HepG2 (cell line): ENCODE measurements around the gene SPATS2. TPM values are rescaled to one million over a fixed set of nuclear protein-coding genes. Genes with fewer than 3 reads are reported as not detected.

ENCODE experiments used
- CREB3 ChIP-seq: sonication (generic); formaldehyde crosslinking; IDR thresholded peaks from 2 replicates; pipeline ENCODE4 v1.5.0; 2020; ENCODE audit warnings: missing genetic modification reagents
- ISX ChIP-seq: sonication (generic); formaldehyde crosslinking; conservative IDR thresholded peaks from 2 replicates; pipeline ENCODE4 v1.5.0; 2020; ENCODE audit warnings: missing genetic modification reagents
- MLLT10 ChIP-seq: sonication (generic); formaldehyde crosslinking; IDR thresholded peaks from 2 replicates; pipeline ENCODE4 v1.4.0; 2020; ENCODE audit warnings: missing genetic modification reagents
- NFAT5 ChIP-seq: sonication (generic); formaldehyde crosslinking; IDR thresholded peaks from 2 replicates; pipeline ENCODE4 v1.4.0; 2020; ENCODE audit warnings: missing genetic modification reagents
- NFYB ChIP-seq: sonication (generic); formaldehyde crosslinking; IDR thresholded peaks from 2 replicates; pipeline ENCODE4 v1.4.0; 2020; ENCODE audit warnings: missing genetic modification reagents
- REL ChIP-seq: sonication (generic); formaldehyde crosslinking; conservative IDR thresholded peaks from 2 replicates; pipeline ENCODE4 v1.8.0; 2022; ENCODE audit warnings: mild to moderate bottlenecking, missing genetic modification reagents, moderate library complexity
- REPIN1 ChIP-seq: sonication (generic); formaldehyde crosslinking; IDR thresholded peaks from 2 replicates; pipeline ENCODE4 v1.8.0; 2022; ENCODE audit warnings: missing genetic modification reagents, low read depth, mild to moderate bottlenecking, borderline replicate concordance
- REXO4 ChIP-seq: sonication (generic); formaldehyde crosslinking; IDR thresholded peaks from 2 replicates; pipeline ENCODE4 v1.8.0; 2022; ENCODE audit warnings: missing genetic modification reagents, mild to moderate bottlenecking, borderline replicate concordance
- SOX6 ChIP-seq, 2 experiments: fragments of 450-650 bp in 1 of 2; sonication (generic) in 1 of 2; formaldehyde crosslinking in 1 of 2; IDR thresholded peaks; 2 replicates each; pipeline versions ENCODE4 v1.4.0 to v1.6.1; 2017 to 2020; ENCODE audit warnings: antibody characterized with exemption in 1 of 2, mild to moderate bottlenecking in 1 of 2, missing genetic modification reagents in 1 of 2
- UBTF ChIP-seq: sonication (generic); formaldehyde crosslinking; IDR thresholded peaks from 2 replicates; pipeline ENCODE4 v1.4.0; 2020; ENCODE audit warnings: mild to moderate bottlenecking, missing genetic modification reagents
- ZBTB33 ChIP-seq: sonication (generic); formaldehyde crosslinking; IDR thresholded peaks from 2 replicates; pipeline ENCODE4 v1.4.0; 2020; ENCODE audit warnings: missing genetic modification reagents
- ZFX ChIP-seq: sonication (generic); formaldehyde crosslinking; IDR thresholded peaks from 2 replicates; pipeline ENCODE4 v1.4.0; 2020; ENCODE audit warnings: mild to moderate bottlenecking, low read depth, missing genetic modification reagents, moderate library complexity
- ZNF430 ChIP-seq: sonication (generic); formaldehyde crosslinking; IDR thresholded peaks from 2 replicates; pipeline ENCODE4 v1.9.0; 2021; ENCODE audit warnings: mild to moderate bottlenecking, missing genetic modification reagents
- ZNF512B ChIP-seq: sonication (generic); formaldehyde crosslinking; IDR thresholded peaks from 2 replicates; pipeline ENCODE4 v1.5.1; 2020; ENCODE audit warnings: missing genetic modification reagents, mild to moderate bottlenecking, borderline replicate concordance
- polyA plus RNA-seq, 8 experiments: library from polyadenylated mRNA; depleted of rRNA in 3 of 8; stranded (reverse) in 7 of 8; unstranded in 1 of 8; fragments of >200 nt; fragmentation: Illumina TruSeq in 4 of 8; extraction: Trizol in 4 of 8; gene quantifications; 2 replicates each; pipeline versions ENCODE4 v1.2.1 to v1.2.3, GENCODE V29; 2011 to 2016; ENCODE audit warnings: low read depth in 4 of 8, missing spikeins in 1 of 8, mixed read lengths in 1 of 8; ENCODE audit not compliant: insufficient read depth in 1 of 8
- total RNA-seq, 5 experiments: library from RNA; depleted of rRNA; stranded (reverse); fragments of >200 nt; fragmentation: Illumina TruSeq; extraction: Trizol; gene quantifications; 2 replicates each; pipeline ENCODE4 v1.2.3, GENCODE V29; 2016; ENCODE audit warnings: low read depth in 1 of 5

SPATS2 gene
- total and polyA plus RNA-seq, 2 of the 13 experiments (the other 11 are each of a cell fraction or from before 2014, with no cell fraction given), result 19.3 to 28.1 TPM

- peak; percentile 82 for TF ChIP-seq ZFX
- TF ChIP-seq SOX6 (IDR thresholded peaks at IDR 0.05), result no peak
- peak; percentile 50; the same call in 1 of the 2 replicates for TF ChIP-seq SOX6 (CRISPR knock-in tag; IDR thresholded peaks at IDR 0.05)
- TF ChIP-seq REXO4 (CRISPR knock-in tag), result no peak
- no peak for TF ChIP-seq REL (CRISPR knock-in tag)
- no peak for TF ChIP-seq REPIN1 (CRISPR knock-in tag)
- peak; percentile 8; the same call in 1 of the 2 replicates for TF ChIP-seq ZBTB33 (CRISPR knock-in tag)
- no peak for TF ChIP-seq MLLT10 (CRISPR knock-in tag)
- peak; percentile 86 for TF ChIP-seq ZNF430 (CRISPR knock-in tag)
- TF ChIP-seq UBTF (CRISPR knock-in tag), result peak; percentile 83
- peak; percentile 43; the same call in 1 of the 2 replicates for TF ChIP-seq NFAT5 (CRISPR knock-in tag)
- TF ChIP-seq CREB3, result 0 out of 2 replicates have a peak, but pooled peaks have one; percentile 37
- TF ChIP-seq ZNF512B (CRISPR knock-in tag), result no peak
- no peak for TF ChIP-seq ISX (CRISPR knock-in tag)
- TF ChIP-seq NFYB, result peak; percentile 32; the same call in 1 of the 2 replicates
Measured at GRCh38 chr12:49366652-49367380, 446 bp upstream of the SPATS2 start (continued).
